Measurements from ENCODE around the gene SLC2A8.

Gene SLC2A8

GRCh38 chr9:127403507-127404192 lies 6.7 kb downstream of the SLC2A8 start:
- no peak for DNase-seq (ENCODE audit: low spot score)

- DNase-seq (ENCODE audit: low spot score), result no peak
Measured at GRCh38 chr9:127404631-127405030, 7.7 kb downstream of the SLC2A8 start.

GRCh38 chr9:127405344-127406125 lies 8.6 kb downstream of the SLC2A8 start:
- no peak for DNase-seq (ENCODE audit: low spot score)

- no peak for DNase-seq (ENCODE audit: low spot score)
Measured at GRCh38 chr9:127406799-127407491, 10.0 kb downstream of the SLC2A8 start.

- DNase-seq (ENCODE audit: low spot score), result no peak
Measured at GRCh38 chr9:127407492-127407843, 10.5 kb downstream of the SLC2A8 start.

- no peak for DNase-seq (ENCODE audit: low spot score)
Measured at GRCh38 chr9:127411122-127411521, 14.2 kb downstream of the SLC2A8 start.

GRCh38 chr9:127415141-127415540 lies 18.2 kb downstream of the SLC2A8 start:
- DNase-seq (ENCODE audit: low spot score), result no peak

- DNase-seq (ENCODE audit: low spot score), result no peak
Measured at GRCh38 chr9:127415657-127416056, 18.7 kb downstream of the SLC2A8 start.

GRCh38 chr9:127417131-127418036 lies 20.4 kb downstream of the SLC2A8 start:
- DNase-seq (ENCODE audit: low spot score), result no peak

- peak; percentile 31 for DNase-seq (ENCODE audit: low spot score)
Measured at GRCh38 chr9:127418037-127418471, 21.1 kb downstream of the SLC2A8 start.

- DNase-seq (ENCODE audit: low spot score), result no peak
Measured at GRCh38 chr9:127419348-127419747, 22.4 kb downstream of the SLC2A8 start.

- DNase-seq (ENCODE audit: low spot score), result no peak
Measured at GRCh38 chr9:127421057-127421456, 24.1 kb downstream of the SLC2A8 start.

GRCh38 chr9:127422133-127422782 lies 25.3 kb downstream of the SLC2A8 start:
- no peak for DNase-seq (ENCODE audit: low spot score)

GRCh38 chr9:127422787-127423186 lies 25.8 kb downstream of the SLC2A8 start:
- no peak for DNase-seq (ENCODE audit: low spot score)

- no peak for DNase-seq (ENCODE audit: low spot score)
Measured at GRCh38 chr9:127423476-127423933, 26.5 kb downstream of the SLC2A8 start.

GRCh38 chr9:127423934-127424675 lies 27.1 kb downstream of the SLC2A8 start, which contains the start of gene ZNF79:
ZNF79 (plus strand) TSS chr9:127424382; CDS start chr9:127424788, 406 bp downstream.
- peak; percentile 89 for DNase-seq (ENCODE audit: low spot score)

- peak; percentile 21 for DNase-seq (ENCODE audit: low spot score)
Measured at GRCh38 chr9:127424676-127424999, 27.7 kb downstream of the SLC2A8 start.

- peak; percentile 39 for DNase-seq (ENCODE audit: low spot score)
Measured at GRCh38 chr9:127426756-127427155, 29.8 kb downstream of the SLC2A8 start.

GRCh38 chr9:127428348-127428747 lies 31.4 kb downstream of the SLC2A8 start:
- DNase-seq (ENCODE audit: low spot score), result no peak

- DNase-seq (ENCODE audit: low spot score), result no peak
Measured at GRCh38 chr9:127430415-127430814, 33.4 kb downstream of the SLC2A8 start.

Data from CD4-positive, alpha-beta T cell treated with Interleukin-2 at 100 ng/mL for 4 hours (primary cell).